IPS-15b (cell line): ENCODE data around the gene ANAPC2.
A peak's percentile ranks its signal among the peaks of the same experiment; 100 is the strongest.

ENCODE experiments used
- H3K27me3 ChIP-seq: one replicate; pipeline ENCODE4 v1.6.1; 2013; ENCODE audit warnings: low read length; ENCODE audit not compliant: control insufficient read depth, insufficient read depth
- H3K36me3 ChIP-seq: one replicate; pipeline ENCODE4 v1.6.1; 2013; ENCODE audit warnings: low read length; ENCODE audit not compliant: control insufficient read depth, insufficient read depth
- H3K4me1 ChIP-seq: one replicate; pipeline ENCODE4 v1.6.1; 2013; ENCODE audit warnings: mild to moderate bottlenecking, low read length; ENCODE audit not compliant: control insufficient read depth, insufficient read depth
- H3K4me3 ChIP-seq: one replicate; pipeline ENCODE4 v1.5.1; 2013; ENCODE audit warnings: low read depth, low read length
- H3K9ac ChIP-seq: one replicate; pipeline ENCODE4 v1.6.1; 2013; ENCODE audit warnings: low read depth, mild to moderate bottlenecking, low read length
- H3K9me3 ChIP-seq: one replicate; pipeline ENCODE4 v1.6.1; 2013; ENCODE audit warnings: mild to moderate bottlenecking, low read length; ENCODE audit not compliant: control insufficient read depth, insufficient read depth

The ANAPC2 gene

GRCh38 chr9:137216188-137216965, 28.0 kb upstream of the ANAPC2 start:
- H3K9ac ChIP-seq: no peak overlapping the region
- H3K36me3 ChIP-seq: peaks cover 35% of the 10 kb centered on the region
- no peaks in the 10 kb centered on the region for H3K27me3 ChIP-seq
- no peak overlapping the region for H3K4me3 ChIP-seq
- H3K9me3 ChIP-seq: no peaks in the 10 kb centered on the region
- H3K4me1 ChIP-seq: no peaks in the 10 kb centered on the region

- no peak overlapping the region for H3K4me3 ChIP-seq
- no peaks in the 10 kb centered on the region for H3K9me3 ChIP-seq
- H3K36me3 ChIP-seq: peaks cover 35% of the 10 kb centered on the region
- H3K27me3 ChIP-seq: no peaks in the 10 kb centered on the region
- H3K4me1 ChIP-seq: no peaks in the 10 kb centered on the region
- H3K9ac ChIP-seq: no peak overlapping the region
Measured at GRCh38 chr9:137215196-137215986, 27.0 kb upstream of the ANAPC2 start.

- peaks cover 35% of the 10 kb centered on the region for H3K36me3 ChIP-seq
- H3K9me3 ChIP-seq: no peaks in the 10 kb centered on the region
- H3K9ac ChIP-seq: no peak overlapping the region
- no peaks in the 10 kb centered on the region for H3K27me3 ChIP-seq
- no peak overlapping the region for H3K4me3 ChIP-seq
- no peaks in the 10 kb centered on the region for H3K4me1 ChIP-seq
Measured at GRCh38 chr9:137214620-137215019, 26.3 kb upstream of the ANAPC2 start.

- Histone ChIP-seq H3K4me3 (no peak overlapping the region), H3K9ac (no peak overlapping the region), H3K9me3 (no peaks in the 10 kb centered on the region), H3K36me3 (peaks cover 41% of the 10 kb centered on the region), H3K27me3 (no peaks in the 10 kb centered on the region), H3K4me1 (no peaks in the 10 kb centered on the region)
Measured at GRCh38 chr9:137213160-137214060, 25.1 kb upstream of the ANAPC2 start.

GRCh38 chr9:137212520-137212919, 24.2 kb upstream of the ANAPC2 start:
- no peaks in the 10 kb centered on the region for H3K27me3 ChIP-seq
- H3K4me1 ChIP-seq: no peaks in the 10 kb centered on the region
- H3K9me3 ChIP-seq: no peaks in the 10 kb centered on the region
- no peak overlapping the region for H3K9ac ChIP-seq
- H3K36me3 ChIP-seq: peaks cover 41% of the 10 kb centered on the region
- H3K4me3 ChIP-seq: no peak overlapping the region

DNA sequence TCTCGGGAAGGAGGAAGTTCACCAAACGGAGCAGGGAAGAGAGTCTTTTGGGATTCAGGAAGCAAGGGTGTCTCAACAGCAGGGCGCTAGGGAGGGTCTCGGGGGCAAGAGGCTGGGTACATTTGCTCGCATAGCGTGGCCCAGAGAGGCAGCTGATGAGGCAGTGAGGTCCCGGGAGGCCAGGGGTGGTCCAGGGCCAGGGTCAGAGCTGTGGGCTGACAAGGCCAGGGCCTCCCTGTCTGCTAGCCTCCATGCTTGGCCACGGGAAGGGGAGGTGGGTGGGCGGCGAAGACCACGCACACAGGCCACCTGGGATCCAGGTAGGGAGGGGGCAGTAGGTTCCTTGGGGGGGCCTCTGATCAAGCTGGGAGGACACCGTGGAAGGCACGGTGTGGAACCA, 23.2 kb upstream of the ANAPC2 start:
- Histone ChIP-seq H3K9me3 (no peaks in the 10 kb centered on the region), H3K36me3 (peaks cover 42% of the 10 kb centered on the region), H3K27me3 (no peaks in the 10 kb centered on the region), H3K4me3 (no peak overlapping the region), H3K9ac (no peak overlapping the region), H3K4me1 (no peaks in the 10 kb centered on the region)

DNA sequence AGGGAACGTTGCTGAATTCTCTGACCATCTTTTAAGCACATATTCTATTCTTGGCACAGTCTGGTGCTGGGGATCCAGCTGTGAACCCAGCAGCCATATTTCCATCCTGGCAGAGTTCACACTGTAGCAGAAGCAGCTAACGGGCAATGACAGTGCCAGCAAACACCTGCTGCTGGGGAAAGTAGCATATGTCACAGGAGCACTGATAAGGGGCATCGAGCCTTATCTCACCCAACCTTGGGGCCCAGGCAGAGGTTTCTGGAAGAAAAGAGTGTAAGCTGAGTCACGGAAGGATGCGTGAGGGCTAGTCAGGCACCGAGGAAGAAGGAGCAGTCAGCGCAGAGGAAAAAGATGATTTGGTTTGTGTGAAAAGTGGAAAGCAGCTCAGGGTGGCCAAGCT, 18.2 kb upstream of the ANAPC2 start:
- H3K4me3 ChIP-seq: peak overlapping the region; percentile 98
- peaks cover 3% of the 10 kb centered on the region for H3K4me1 ChIP-seq
- H3K9ac ChIP-seq: no peak overlapping the region
- peaks cover 11% of the 10 kb centered on the region for H3K36me3 ChIP-seq
- no peaks in the 10 kb centered on the region for H3K9me3 ChIP-seq
- H3K27me3 ChIP-seq: no peaks in the 10 kb centered on the region

DNA sequence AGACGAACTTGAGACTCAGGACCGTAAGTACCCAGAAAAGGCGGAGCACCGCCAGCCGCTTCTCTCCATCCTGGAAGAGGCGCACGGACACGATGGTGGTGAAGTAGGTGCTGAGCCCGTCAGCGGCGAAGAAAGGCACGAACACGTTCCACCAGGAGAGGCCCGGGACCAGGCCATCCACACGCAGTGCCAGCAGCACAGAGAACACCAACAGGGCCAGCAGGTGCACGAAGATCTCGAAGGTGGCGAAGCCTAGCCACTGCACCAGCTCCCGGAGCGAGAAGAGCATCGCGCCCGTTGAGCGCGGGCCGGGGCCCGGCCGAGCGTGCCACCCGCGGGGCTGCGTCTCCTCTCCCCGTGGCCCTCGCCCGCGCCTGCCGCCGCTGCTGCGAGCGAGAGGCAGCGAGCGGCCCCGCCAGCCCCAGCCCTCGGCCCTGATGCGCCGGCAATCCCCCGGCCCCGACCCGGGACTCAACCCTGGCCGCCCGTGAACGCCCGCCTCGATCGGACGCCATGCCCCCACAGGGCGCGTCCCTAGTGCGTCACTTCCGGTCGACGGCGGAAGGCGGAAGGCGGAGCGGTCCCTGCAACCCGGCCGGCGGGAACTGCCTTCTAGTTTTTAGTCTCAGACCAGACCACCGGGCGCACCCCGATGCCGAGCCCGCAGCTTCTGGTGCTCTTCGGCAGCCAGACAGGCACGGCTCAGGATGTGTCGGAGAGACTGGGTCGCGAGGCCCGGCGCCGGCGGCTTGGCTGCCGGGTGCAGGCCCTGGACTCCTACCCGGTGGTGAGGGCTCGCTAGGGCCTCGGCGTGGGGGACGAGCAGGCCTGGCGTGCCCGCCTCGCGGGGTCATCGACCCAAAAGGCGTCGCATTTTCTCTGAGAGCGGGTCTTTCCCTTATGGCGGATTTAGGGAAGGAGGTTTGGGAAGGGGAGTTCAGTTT, 17.0 kb upstream of the ANAPC2 start, which contains the start of the genes NDOR1 and TMEM203:
Gene NDOR1 (plus strand): TSS at position 575 of the 944 bp plus-strand sequence. CDS start 78 bp downstream, at position 653.
Gene TMEM203 (minus strand): TSS at position 523 of the 944 bp plus-strand sequence. CDS start 234 bp downstream, at position 289.
- Histone ChIP-seq H3K4me1 (peaks cover 3% of the 10 kb centered on the region), H3K9ac (peak within 1 kb of the TSS; percentile 82), H3K4me3 (peak within 1 kb of the TSS; percentile 98), H3K9me3 (no peaks in the 10 kb centered on the region), H3K36me3 (peaks cover 11% of the 10 kb centered on the region), H3K27me3 (no peaks in the 10 kb centered on the region)

GRCh38 chr9:137204731-137205125, 16.4 kb upstream of the ANAPC2 start:
- Histone ChIP-seq H3K9ac (peak overlapping the region; percentile 82), H3K4me3 (peak overlapping the region; percentile 98), H3K27me3 (no peaks in the 10 kb centered on the region), H3K4me1 (peaks cover 3% of the 10 kb centered on the region), H3K9me3 (no peaks in the 10 kb centered on the region), H3K36me3 (peaks cover 11% of the 10 kb centered on the region)

GRCh38 chr9:137202966-137203365, 14.6 kb upstream of the ANAPC2 start:
- no peak overlapping the region for H3K9ac ChIP-seq
- H3K27me3 ChIP-seq: no peaks in the 10 kb centered on the region
- peaks cover 4% of the 10 kb centered on the region for H3K36me3 ChIP-seq
- H3K9me3 ChIP-seq: no peaks in the 10 kb centered on the region
- peaks cover 3% of the 10 kb centered on the region for H3K4me1 ChIP-seq
- H3K4me3 ChIP-seq: no peak overlapping the region
